K562 (cell line): Measurements from ENCODE around the gene SLBP. TPM values are rescaled to one million over a fixed set of nuclear protein-coding genes. Genes with fewer than 3 reads are reported as not detected.

Experiments
- CBFA2T3 ChIP-seq: fragments of 450-650 bp; IDR thresholded peaks from 2 replicates; pipeline ENCODE4 v1.6.1; 2017
- KAT7 ChIP-seq: sonication (generic); formaldehyde crosslinking; IDR thresholded peaks from 2 replicates; pipeline ENCODE4 v1.8.0; 2022; ENCODE audit warnings: missing genetic modification reagents, mild to moderate bottlenecking, borderline replicate concordance
- MTA3 ChIP-seq: fragments of 450-650 bp; formaldehyde crosslinking; IDR thresholded peaks from 2 replicates; pipeline ENCODE4 v1.6.1; 2017; ENCODE audit warnings: mild to moderate bottlenecking, borderline replicate concordance
- MYC ChIP-seq, 2 experiments: fragments of 250-450 bp in 1 of 2; sonication (Bioruptor Pico) in 1 of 2; IDR thresholded peaks; 2 replicates each; pipeline versions ENCODE4 v1.5.1 to v1.6.1; 2012 to 2021; ENCODE audit warnings: low read depth in 2 of 2, borderline replicate concordance in 1 of 2, improper control_type of control experiment in 1 of 2, low read length in 1 of 2, mild to moderate bottlenecking in 1 of 2, moderate library complexity in 1 of 2
- PATZ1 ChIP-seq: fragments of 250-450 bp; sonication (Bioruptor Pico); IDR thresholded peaks from 2 replicates; pipeline ENCODE4 v1.5.0; 2020; ENCODE audit warnings: mild to moderate bottlenecking, borderline replicate concordance
- RFX1 ChIP-seq: fragments of 450-650 bp; IDR thresholded peaks from 2 replicates; pipeline ENCODE4 v1.6.1; 2016; ENCODE audit warnings: mild to moderate bottlenecking, moderate library complexity
- SIN3A ChIP-seq, 2 experiments: fragments of 150-350 bp in 1 of 2; IDR thresholded peaks; 2 replicates each; pipeline ENCODE4 v1.6.1; 2011 to 2016; ENCODE audit warnings: borderline replicate concordance in 2 of 2, low read depth in 2 of 2, low read length in 2 of 2, mild to moderate bottlenecking in 2 of 2, moderate library complexity in 2 of 2; ENCODE audit not compliant: control insufficient read depth in 1 of 2
- STAT5B ChIP-seq: fragments of 250-450 bp; sonication (Bioruptor Pico); IDR thresholded peaks from 2 replicates; pipeline ENCODE4 v1.8.0; 2021; ENCODE audit warnings: mild to moderate bottlenecking, inconsistent platforms
- ZBED1 ChIP-seq: IDR thresholded peaks from 2 replicates; pipeline ENCODE4 v1.6.1; 2014
- ZNF184 ChIP-seq: sonication (generic); formaldehyde crosslinking; IDR thresholded peaks from 2 replicates; pipeline ENCODE4 v1.5.0; 2020; ENCODE audit warnings: missing genetic modification reagents
- ZNF224 ChIP-seq: sonication (generic); formaldehyde crosslinking; IDR thresholded peaks from 2 replicates; pipeline ENCODE4 v1.8.0; 2022; ENCODE audit warnings: mild to moderate bottlenecking, missing genetic modification reagents
- polyA plus RNA-seq, 8 experiments: library from polyadenylated mRNA; depleted of rRNA in 4 of 8; stranded (reverse) in 5 of 8; unstranded in 3 of 8; fragments of >200 nt; fragmentation: Nextera tagmentation in 2 of 8; fragmentation: Illumina TruSeq in 1 of 8; extraction: Ambion mirVana in 2 of 8; extraction: Trizol in 1 of 8; gene quantifications; 2 replicates each; pipeline versions ENCODE4 v1.2.1 to v1.2.3, GENCODE V29; 2011 to 2014; ENCODE audit warnings: inconsistent platforms in 1 of 8, missing spikeins in 1 of 8
- total RNA-seq, 7 experiments: library from RNA; depleted of rRNA in 6 of 7; stranded (reverse); fragments of >200 nt in 6 of 7; fragmentation: Illumina TruSeq in 2 of 7; extraction: Trizol in 2 of 7; gene quantifications; 2 replicates each; pipeline versions ENCODE4 v1.2.1 to v1.2.3, GENCODE V29; 2011 to 2021; ENCODE audit warnings: low replicate concordance in 1 of 7
- TF ChIP-seq, protein P1 (sequence below): IDR thresholded peaks from 3 replicates; pipeline ENCODE4 v1.6.1; 2011; ENCODE audit warnings: borderline replicate concordance, mild to moderate bottlenecking, moderate library complexity; ENCODE audit not compliant: insufficient read length; ENCODE audit errors: extremely low read depth
- TF ChIP-seq, protein P2 (sequence below): sonication (generic); formaldehyde crosslinking; IDR thresholded peaks from 2 replicates; pipeline ENCODE4 v1.8.1; 2023; ENCODE audit warnings: mild to moderate bottlenecking, missing genetic modification reagents, moderate library complexity
- TF ChIP-seq, protein P3 (sequence below): sonication (generic); formaldehyde crosslinking; IDR thresholded peaks from 2 replicates; pipeline ENCODE4 v1.8.1; 2023; ENCODE audit warnings: mild to moderate bottlenecking, missing genetic modification reagents
- TF ChIP-seq, protein P4 (sequence below): sonication (generic); formaldehyde crosslinking; IDR thresholded peaks from 2 replicates; pipeline ENCODE4 v1.8.0; 2022; ENCODE audit warnings: missing genetic modification reagents, mild to moderate bottlenecking, moderate library complexity, borderline replicate concordance

Gene SLBP
- total and polyA plus RNA-seq, 9 of the 15 experiments (the other 6 are each of a cell fraction or from before 2014, with no cell fraction given), result 49.4 to 221 (median 162) TPM

- no peak for TF ChIP-seq PATZ1 (CRISPR knock-in tag)
- TF ChIP-seq SIN3A (IDR thresholded peaks at IDR 0.05; ENCODE audit: borderline replicate concordance in 2 of 2, control insufficient read depth in 1 of 2, low read depth in 2 of 2, low read length in 2 of 2), result peak; percentile 94 to 97
- TF ChIP-seq RFX1, result no peak
- peak; percentile 98 for TF ChIP-seq MYC (IDR thresholded peaks at IDR 0.05; ENCODE audit: low read depth, low read length)
- TF ChIP-seq MYC (CRISPR knock-in tag; IDR thresholded peaks at IDR 0.05; ENCODE audit: borderline replicate concordance, low read depth), result peak; percentile 78; the same call in 1 of the 2 replicates
- TF ChIP-seq, protein P1, sequence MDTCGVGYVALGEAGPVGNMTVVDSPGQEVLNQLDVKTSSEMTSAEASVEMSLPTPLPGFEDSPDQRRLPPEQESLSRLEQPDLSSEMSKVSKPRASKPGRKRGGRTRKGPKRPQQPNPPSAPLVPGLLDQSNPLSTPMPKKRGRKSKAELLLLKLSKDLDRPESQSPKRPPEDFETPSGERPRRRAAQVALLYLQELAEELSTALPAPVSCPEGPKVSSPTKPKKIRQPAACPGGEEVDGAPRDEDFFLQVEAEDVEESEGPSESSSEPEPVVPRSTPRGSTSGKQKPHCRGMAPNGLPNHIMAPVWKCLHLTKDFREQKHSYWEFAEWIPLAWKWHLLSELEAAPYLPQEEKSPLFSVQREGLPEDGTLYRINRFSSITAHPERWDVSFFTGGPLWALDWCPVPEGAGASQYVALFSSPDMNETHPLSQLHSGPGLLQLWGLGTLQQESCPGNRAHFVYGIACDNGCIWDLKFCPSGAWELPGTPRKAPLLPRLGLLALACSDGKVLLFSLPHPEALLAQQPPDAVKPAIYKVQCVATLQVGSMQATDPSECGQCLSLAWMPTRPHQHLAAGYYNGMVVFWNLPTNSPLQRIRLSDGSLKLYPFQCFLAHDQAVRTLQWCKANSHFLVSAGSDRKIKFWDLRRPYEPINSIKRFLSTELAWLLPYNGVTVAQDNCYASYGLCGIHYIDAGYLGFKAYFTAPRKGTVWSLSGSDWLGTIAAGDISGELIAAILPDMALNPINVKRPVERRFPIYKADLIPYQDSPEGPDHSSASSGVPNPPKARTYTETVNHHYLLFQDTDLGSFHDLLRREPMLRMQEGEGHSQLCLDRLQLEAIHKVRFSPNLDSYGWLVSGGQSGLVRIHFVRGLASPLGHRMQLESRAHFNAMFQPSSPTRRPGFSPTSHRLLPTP, result no peak
- no peak; the same call in 1 of the 2 replicates for TF ChIP-seq ZNF224 (CRISPR knock-in tag)
- TF ChIP-seq KAT7 (CRISPR knock-in tag), result peak; percentile 97
- TF ChIP-seq, protein P2, sequence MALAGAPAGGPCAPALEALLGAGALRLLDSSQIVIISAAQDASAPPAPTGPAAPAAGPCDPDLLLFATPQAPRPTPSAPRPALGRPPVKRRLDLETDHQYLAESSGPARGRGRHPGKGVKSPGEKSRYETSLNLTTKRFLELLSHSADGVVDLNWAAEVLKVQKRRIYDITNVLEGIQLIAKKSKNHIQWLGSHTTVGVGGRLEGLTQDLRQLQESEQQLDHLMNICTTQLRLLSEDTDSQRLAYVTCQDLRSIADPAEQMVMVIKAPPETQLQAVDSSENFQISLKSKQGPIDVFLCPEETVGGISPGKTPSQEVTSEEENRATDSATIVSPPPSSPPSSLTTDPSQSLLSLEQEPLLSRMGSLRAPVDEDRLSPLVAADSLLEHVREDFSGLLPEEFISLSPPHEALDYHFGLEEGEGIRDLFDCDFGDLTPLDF (CRISPR knock-in tag), result peak; percentile 100
- no peak for TF ChIP-seq STAT5B (CRISPR knock-in tag)
- TF ChIP-seq, protein P3, sequence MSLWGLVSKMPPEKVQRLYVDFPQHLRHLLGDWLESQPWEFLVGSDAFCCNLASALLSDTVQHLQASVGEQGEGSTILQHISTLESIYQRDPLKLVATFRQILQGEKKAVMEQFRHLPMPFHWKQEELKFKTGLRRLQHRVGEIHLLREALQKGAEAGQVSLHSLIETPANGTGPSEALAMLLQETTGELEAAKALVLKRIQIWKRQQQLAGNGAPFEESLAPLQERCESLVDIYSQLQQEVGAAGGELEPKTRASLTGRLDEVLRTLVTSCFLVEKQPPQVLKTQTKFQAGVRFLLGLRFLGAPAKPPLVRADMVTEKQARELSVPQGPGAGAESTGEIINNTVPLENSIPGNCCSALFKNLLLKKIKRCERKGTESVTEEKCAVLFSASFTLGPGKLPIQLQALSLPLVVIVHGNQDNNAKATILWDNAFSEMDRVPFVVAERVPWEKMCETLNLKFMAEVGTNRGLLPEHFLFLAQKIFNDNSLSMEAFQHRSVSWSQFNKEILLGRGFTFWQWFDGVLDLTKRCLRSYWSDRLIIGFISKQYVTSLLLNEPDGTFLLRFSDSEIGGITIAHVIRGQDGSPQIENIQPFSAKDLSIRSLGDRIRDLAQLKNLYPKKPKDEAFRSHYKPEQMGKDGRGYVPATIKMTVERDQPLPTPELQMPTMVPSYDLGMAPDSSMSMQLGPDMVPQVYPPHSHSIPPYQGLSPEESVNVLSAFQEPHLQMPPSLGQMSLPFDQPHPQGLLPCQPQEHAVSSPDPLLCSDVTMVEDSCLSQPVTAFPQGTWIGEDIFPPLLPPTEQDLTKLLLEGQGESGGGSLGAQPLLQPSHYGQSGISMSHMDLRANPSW (CRISPR knock-in tag), result peak; percentile 39; the same call in 1 of the 2 replicates
- TF ChIP-seq MTA3, result peak; percentile 98
- TF ChIP-seq ZNF184 (CRISPR knock-in tag), result no peak
- TF ChIP-seq, protein P4, sequence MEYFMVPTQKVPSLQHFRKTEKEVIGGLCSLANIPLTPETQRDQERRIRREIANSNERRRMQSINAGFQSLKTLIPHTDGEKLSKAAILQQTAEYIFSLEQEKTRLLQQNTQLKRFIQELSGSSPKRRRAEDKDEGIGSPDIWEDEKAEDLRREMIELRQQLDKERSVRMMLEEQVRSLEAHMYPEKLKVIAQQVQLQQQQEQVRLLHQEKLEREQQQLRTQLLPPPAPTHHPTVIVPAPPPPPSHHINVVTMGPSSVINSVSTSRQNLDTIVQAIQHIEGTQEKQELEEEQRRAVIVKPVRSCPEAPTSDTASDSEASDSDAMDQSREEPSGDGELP (CRISPR knock-in tag), result peak; percentile 92
- peak; percentile 3; the same call in 1 of the 2 replicates for TF ChIP-seq ZBED1
- TF ChIP-seq CBFA2T3, result no peak
Measured at GRCh38 chr4:1712216-1713002, at the start of gene SLBP (continued).
